ENCODE measurements around the gene PCNX1.

The PCNX1 gene

GRCh38 chr14:70976591-70976990 lies 69.3 kb downstream of the PCNX1 start:
- no peaks in the 10 kb centered on the region for H3K79me2 ChIP-seq (ENCODE audit: insufficient read depth, low read length)
- H4K20me1 ChIP-seq (ENCODE audit: low read depth, low read length): no peaks in the 10 kb centered on the region
- H3F3A ChIP-seq (ENCODE audit: insufficient read depth): no peaks in the 10 kb centered on the region
- H3K9me2 ChIP-seq (replicated peaks; ENCODE audit: insufficient read depth, low read length): no peaks in the 10 kb centered on the region
- no peak overlapping the region for H3K4me2 ChIP-seq (ENCODE audit: low read depth, low read length, poor library complexity, severe bottlenecking)
- no peak overlapping the region for H3K9ac ChIP-seq (ENCODE audit: low read length)
- 0 out of 2 replicates have a peak, but pooled peaks cover 6% of the 10 kb centered on the region for H3K36me3 ChIP-seq (ENCODE audit: low read length)
- TF ChIP-seq EZH2phosphoT487 (conservative IDR thresholded peaks at IDR 0.05; ENCODE audit: low read length) (no peak), CTCF (IDR thresholded peaks at IDR 0.05; ENCODE audit: insufficient read depth, low read length, poor library complexity, severe bottlenecking) (no peak)
- H3K4me3 ChIP-seq (ENCODE audit: insufficient read depth, low read length, poor library complexity, severe bottlenecking): no peak overlapping the region
- H3K27me3 ChIP-seq (ENCODE audit: low read length): no peaks in the 10 kb centered on the region
- no peak overlapping the region for H3K27ac ChIP-seq (ENCODE audit: low read depth, low read length)
- H2AFZ ChIP-seq (ENCODE audit: low read depth, low read length, severe bottlenecking): no peak overlapping the region
- H3K9me3 ChIP-seq (ENCODE audit: insufficient read depth, low read length): no peaks in the 10 kb centered on the region

GRCh38 chr14:70981000-70981952 lies 74.0 kb downstream of the PCNX1 start:
- Histone ChIP-seq H3K27ac (ENCODE audit: low read depth, low read length) (no peak overlapping the region), H3F3A (ENCODE audit: insufficient read depth) (0 out of 2 replicates have a peak, but pooled peaks cover 2% of the 10 kb centered on the region), H3K4me2 (ENCODE audit: low read depth, low read length, poor library complexity, severe bottlenecking) (no peak overlapping the region), H3K36me3 (ENCODE audit: low read length) (0 out of 2 replicates have a peak, but pooled peaks cover 6% of the 10 kb centered on the region), H4K20me1 (ENCODE audit: low read depth, low read length) (no peaks in the 10 kb centered on the region), H3K27me3 (ENCODE audit: low read length) (no peaks in the 10 kb centered on the region), H3K9me3 (ENCODE audit: insufficient read depth, low read length) (no peaks in the 10 kb centered on the region), H3K9me2 (replicated peaks; ENCODE audit: insufficient read depth, low read length) (no peaks in the 10 kb centered on the region), H3K79me2 (ENCODE audit: insufficient read depth, low read length) (no peaks in the 10 kb centered on the region), H3K4me3 (ENCODE audit: insufficient read depth, low read length, poor library complexity, severe bottlenecking) (no peak overlapping the region), H3K9ac (ENCODE audit: low read length) (no peak overlapping the region), H2AFZ (ENCODE audit: low read depth, low read length, severe bottlenecking) (no peak overlapping the region)
- TF ChIP-seq EZH2phosphoT487 (conservative IDR thresholded peaks at IDR 0.05; ENCODE audit: low read length) (no peak), CTCF (IDR thresholded peaks at IDR 0.05; ENCODE audit: insufficient read depth, low read length, poor library complexity, severe bottlenecking) (no peak)

- Histone ChIP-seq H3K27me3 (ENCODE audit: low read length) (no peaks in the 10 kb centered on the region), H3K9me3 (ENCODE audit: insufficient read depth, low read length) (no peaks in the 10 kb centered on the region), H3K4me3 (ENCODE audit: insufficient read depth, low read length, poor library complexity, severe bottlenecking) (no peak overlapping the region), H3K9me2 (replicated peaks; ENCODE audit: insufficient read depth, low read length) (no peaks in the 10 kb centered on the region), H3K27ac (ENCODE audit: low read depth, low read length) (no peak overlapping the region), H4K20me1 (ENCODE audit: low read depth, low read length) (no peaks in the 10 kb centered on the region), H3K4me2 (ENCODE audit: low read depth, low read length, poor library complexity, severe bottlenecking) (no peak overlapping the region), H3K9ac (ENCODE audit: low read length) (no peak overlapping the region), H3K36me3 (ENCODE audit: low read length) (0 out of 2 replicates have a peak, but pooled peaks cover 6% of the 10 kb centered on the region), H2AFZ (ENCODE audit: low read depth, low read length, severe bottlenecking) (no peak overlapping the region), H3K79me2 (ENCODE audit: insufficient read depth, low read length) (no peaks in the 10 kb centered on the region), H3F3A (ENCODE audit: insufficient read depth) (0 out of 2 replicates have a peak, but pooled peaks cover 2% of the 10 kb centered on the region)
- no peak for TF ChIP-seq CTCF (IDR thresholded peaks at IDR 0.05; ENCODE audit: insufficient read depth, low read length, poor library complexity, severe bottlenecking)
- TF ChIP-seq EZH2phosphoT487 (conservative IDR thresholded peaks at IDR 0.05; ENCODE audit: low read length): no peak
These were observed 74.9 kb downstream of the PCNX1 start for GRCh38 chr14:70982200-70982599.

All from SU-DHL-6 (cell line).